HG02571 (cell line): ENCODE results near the gene NMNAT1.
"Not testable (repeated sequence)": the region's sequence is repeated elsewhere in the genome, so short reads cannot be mapped to it uniquely, and the experiment has no call there.

Source experiments
- ATAC-seq: cut with Tn5 transposase; IDR thresholded peaks from one replicate; pipeline ENCODE4 v1.9.1; 2021; ENCODE audit warnings: mild to moderate bottlenecking, moderate library complexity; ENCODE audit not compliant: unreplicated experiment

The NMNAT1 gene

GRCh38 chr1:10014016-10014415 is 70.7 kb downstream of the NMNAT1 start:
- ATAC-seq = no peak

GRCh38 chr1:10019561-10019960 is 76.3 kb downstream of the NMNAT1 start:
- ATAC-seq = no peak

GRCh38 chr1:10020086-10020485 is 76.8 kb downstream of the NMNAT1 start:
- ATAC-seq = no peak

GRCh38 chr1:10020678-10021077 is 77.4 kb downstream of the NMNAT1 start:
- ATAC-seq = not testable (repeated sequence)

- not testable (repeated sequence) for ATAC-seq
These were observed 78.7 kb downstream of the NMNAT1 start for GRCh38 chr1:10021992-10022391.

- ATAC-seq = no peak
These were observed 79.4 kb downstream of the NMNAT1 start for GRCh38 chr1:10022656-10023055.

- no peak for ATAC-seq
These were observed 82.1 kb downstream of the NMNAT1 start for GRCh38 chr1:10025354-10025753.

DNA sequence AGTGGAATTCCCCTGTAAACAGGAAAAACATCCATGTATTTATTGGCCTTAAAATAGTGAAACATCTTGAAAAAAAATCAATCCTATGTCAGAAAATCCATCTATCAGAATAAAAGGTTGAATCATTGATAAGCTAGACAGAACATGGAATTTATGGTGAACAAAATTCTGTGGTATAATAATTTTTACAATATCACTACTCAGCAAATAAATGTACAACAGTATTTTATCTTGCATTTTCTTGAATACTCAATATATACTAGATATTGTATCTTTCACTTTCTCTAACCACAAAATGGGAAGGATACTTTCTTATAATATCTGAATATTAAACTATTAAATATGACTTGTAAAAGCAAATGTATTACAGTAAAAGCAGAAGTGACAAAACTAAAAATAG is 83.8 kb downstream of the NMNAT1 start:
- ATAC-seq = no peak

GRCh38 chr1:10028956-10029500 is 85.8 kb downstream of the NMNAT1 start:
- ATAC-seq = not testable (repeated sequence)

DNA sequence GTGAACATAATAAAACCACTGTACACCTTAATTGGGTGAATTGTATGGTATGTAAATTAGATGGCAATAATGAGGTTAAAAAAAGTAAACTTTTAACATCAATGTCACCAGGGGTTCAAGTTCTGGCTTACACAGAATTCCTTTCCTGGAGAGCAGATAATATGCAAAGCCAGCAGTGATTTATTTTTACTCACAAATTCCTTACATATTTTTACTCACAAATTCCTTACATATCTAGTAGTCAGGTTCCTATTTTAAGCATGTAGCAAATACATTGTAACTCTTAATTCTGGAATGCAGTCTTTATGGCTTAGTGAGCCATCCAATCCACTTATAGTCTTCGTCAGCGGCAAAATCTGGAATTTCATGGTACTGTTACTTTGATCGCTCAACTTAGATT is 88.2 kb downstream of the NMNAT1 start:
- no peak for ATAC-seq

GRCh38 chr1:10032590-10033358 is 89.5 kb downstream of the NMNAT1 start, which contains the start of gene UBE4B:
UBE4B (plus strand) TSS chr1:10032958; CDS start chr1:10033671, 713 bp downstream.
- ATAC-seq = peak; percentile 89

GRCh38 chr1:10033359-10033845 is 90.1 kb downstream of the NMNAT1 start:
- peak; percentile 13 for ATAC-seq
